ENCODE data around the gene KLF5.

The KLF5 gene

DNA sequence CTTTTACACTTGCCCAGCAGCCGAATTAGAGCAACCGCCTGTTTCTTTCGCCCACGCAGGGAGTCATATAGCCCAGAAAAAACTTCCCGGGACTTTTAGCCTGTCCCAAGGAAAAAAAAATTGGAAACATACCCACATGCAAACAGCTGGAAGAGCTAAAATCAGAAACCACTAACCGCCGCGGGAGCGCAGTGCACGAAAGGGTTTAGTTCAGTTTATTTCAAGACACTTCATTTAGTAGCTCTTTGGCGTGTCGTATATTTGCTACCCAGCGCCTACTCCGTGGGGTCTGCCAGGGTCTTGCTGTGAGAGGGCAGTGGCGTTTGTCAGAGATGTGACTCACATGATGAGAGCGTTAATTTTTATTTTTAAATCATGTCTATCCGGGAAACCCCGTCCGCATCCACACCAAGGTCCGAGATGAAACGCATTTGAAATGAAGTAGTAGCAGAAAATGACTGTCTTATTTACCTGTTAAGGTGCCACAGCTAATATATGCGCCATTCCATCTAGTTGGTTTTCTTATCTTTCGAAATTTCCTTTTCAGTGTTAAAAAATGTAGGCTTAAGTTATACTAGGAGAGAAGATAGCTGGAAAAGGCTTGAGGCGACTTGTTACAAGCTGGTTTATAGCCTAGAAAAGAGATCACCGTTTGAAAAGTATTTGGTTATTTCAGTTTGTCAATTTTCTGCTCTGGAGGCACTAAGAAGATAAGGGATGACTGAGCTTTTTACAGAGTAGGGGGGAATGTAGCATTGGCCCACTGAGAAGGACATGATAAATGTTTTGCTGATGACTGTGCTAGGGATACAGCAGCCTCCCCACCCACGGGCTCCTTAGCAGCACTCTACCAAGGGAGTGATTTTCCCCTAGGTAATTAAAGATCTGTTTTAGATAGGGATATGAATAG lies 1.7 kb downstream of the KLF5 start:
- TF ChIP-seq, protein P1, sequence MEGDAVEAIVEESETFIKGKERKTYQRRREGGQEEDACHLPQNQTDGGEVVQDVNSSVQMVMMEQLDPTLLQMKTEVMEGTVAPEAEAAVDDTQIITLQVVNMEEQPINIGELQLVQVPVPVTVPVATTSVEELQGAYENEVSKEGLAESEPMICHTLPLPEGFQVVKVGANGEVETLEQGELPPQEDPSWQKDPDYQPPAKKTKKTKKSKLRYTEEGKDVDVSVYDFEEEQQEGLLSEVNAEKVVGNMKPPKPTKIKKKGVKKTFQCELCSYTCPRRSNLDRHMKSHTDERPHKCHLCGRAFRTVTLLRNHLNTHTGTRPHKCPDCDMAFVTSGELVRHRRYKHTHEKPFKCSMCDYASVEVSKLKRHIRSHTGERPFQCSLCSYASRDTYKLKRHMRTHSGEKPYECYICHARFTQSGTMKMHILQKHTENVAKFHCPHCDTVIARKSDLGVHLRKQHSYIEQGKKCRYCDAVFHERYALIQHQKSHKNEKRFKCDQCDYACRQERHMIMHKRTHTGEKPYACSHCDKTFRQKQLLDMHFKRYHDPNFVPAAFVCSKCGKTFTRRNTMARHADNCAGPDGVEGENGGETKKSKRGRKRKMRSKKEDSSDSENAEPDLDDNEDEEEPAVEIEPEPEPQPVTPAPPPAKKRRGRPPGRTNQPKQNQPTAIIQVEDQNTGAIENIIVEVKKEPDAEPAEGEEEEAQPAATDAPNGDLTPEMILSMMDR (conservative IDR thresholded peaks at IDR 0.05): no peak
- H3K27ac ChIP-seq: peak overlapping the region; percentile 49; the same call in 1 of the 2 replicates

DNA sequence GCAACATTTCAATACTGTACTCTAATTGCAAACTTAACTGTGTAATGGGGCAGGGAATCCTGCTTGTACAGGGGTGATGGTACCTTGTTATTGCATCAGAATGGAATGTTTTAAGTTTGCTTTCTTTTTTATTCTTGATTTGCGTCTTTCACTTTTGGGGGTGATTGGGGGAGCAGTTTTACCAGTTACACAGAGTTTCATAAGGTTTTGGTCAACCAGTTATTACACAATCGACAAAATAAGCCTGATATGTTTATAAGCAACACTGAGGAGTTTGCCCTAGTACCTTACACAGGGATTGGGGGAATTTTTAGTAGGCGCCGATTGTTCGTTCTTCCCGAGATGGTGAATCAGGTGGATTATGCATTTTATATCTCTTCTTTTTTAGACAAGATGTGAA lies 2.7 kb downstream of the KLF5 start:
- H3K27ac ChIP-seq: no peak overlapping the region
- TF ChIP-seq, protein P1 (conservative IDR thresholded peaks at IDR 0.05): no peak

DNA sequence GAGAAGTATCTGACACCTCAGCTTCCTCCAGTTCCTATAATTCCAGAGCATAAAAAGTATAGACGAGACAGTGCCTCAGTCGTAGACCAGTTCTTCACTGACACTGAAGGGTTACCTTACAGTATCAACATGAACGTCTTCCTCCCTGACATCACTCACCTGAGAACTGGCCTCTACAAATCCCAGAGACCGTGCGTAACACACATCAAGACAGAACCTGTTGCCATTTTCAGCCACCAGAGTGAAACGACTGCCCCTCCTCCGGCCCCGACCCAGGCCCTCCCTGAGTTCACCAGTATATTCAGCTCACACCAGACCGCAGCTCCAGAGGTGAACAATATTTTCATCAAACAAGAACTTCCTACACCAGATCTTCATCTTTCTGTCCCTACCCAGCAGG lies 3.1 kb downstream of the KLF5 start:
- TF ChIP-seq, protein P1 (conservative IDR thresholded peaks at IDR 0.05): no peak
- H3K27ac ChIP-seq: no peak overlapping the region

DNA sequence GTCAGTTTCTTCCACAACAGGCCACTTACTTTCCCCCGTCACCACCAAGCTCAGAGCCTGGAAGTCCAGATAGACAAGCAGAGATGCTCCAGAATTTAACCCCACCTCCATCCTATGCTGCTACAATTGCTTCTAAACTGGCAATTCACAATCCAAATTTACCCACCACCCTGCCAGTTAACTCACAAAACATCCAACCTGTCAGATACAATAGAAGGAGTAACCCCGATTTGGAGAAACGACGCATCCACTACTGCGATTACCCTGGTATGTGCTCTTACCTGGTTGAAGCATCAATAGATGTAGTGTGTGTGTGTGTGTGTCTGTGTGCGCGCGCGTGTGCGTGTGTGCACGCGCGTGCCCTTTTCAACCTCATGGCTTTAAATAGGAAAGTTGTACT lies 3.7 kb downstream of the KLF5 start:
- H3K27ac ChIP-seq: no peak overlapping the region
- TF ChIP-seq, protein P1 (conservative IDR thresholded peaks at IDR 0.05): no peak

DNA sequence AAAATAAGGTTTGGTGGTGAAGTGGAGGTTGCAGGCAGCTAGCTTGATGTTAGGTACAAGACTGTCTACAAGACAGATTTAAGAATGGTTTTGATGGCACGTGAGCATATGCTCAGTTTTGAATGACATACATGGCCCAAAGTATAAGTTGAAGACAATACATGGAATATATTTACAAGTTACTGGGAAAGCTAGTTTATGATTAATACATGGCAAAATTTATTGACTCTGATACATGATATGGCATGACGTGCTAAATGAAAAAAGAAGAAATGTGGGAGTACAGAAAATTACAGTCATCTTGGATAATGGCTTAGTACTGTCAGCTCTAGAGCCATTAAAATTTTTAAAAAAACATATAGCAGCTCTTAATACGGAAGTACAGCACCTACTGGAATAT lies 4.4 kb downstream of the KLF5 start:
- no peak overlapping the region for H3K27ac ChIP-seq
- TF ChIP-seq, protein P1 (conservative IDR thresholded peaks at IDR 0.05): no peak

DNA sequence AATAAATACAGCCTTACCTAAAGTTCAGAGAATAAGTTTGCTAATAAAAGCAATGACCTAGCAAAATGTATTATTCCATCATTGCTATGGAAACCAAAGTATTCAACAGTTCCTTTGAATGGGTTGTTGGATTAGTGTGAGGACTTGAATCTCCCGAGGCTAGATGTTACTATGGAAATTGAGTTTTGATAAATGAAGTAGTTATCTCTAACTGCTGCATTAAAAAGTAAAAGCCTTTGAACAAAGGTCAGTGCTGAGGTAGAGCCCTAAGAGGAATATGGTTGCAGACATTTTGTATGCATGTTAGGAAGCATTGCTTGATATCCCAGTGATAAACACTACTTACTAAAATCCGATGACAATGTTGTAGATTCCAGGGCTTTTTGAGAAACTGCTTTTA lies 6.2 kb downstream of the KLF5 start:
- TF ChIP-seq, protein P1 (conservative IDR thresholded peaks at IDR 0.05): no peak
- H3K27ac ChIP-seq: no peak overlapping the region

DNA sequence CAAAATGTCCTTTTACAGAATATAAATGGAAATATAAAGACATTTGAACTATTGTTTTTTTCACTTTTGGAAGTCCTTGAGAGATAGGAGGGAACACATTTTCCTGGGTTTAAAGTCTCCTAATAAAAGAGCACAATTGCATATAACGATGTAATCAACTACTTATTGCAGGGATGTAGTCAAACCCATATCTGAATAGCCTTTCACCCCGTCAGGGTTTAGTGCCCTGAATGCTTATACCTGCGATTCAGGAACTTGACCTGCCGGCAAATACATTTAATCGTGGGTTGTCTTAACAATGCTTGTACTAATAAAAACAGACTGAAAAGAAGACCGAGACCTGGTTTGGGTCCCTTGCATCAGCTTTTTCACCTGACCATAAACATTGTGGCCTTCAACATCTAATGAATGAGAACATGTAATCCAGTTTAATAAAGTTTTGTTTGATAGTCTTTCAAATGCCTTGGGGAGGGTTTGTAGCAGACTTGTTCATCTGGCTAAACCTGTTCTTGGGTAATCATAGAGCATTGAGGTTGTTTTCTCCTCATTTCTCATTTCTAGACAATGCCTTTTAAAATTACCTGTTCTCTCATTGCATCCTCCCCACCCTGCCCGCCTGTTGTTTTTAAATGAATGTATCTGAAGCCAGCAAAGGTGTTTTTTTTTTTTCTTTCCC lies 7.0 kb downstream of the KLF5 start:
- TF ChIP-seq, protein P1 (conservative IDR thresholded peaks at IDR 0.05): no peak

More for the DNA sequence above, 7.0 kb downstream of the KLF5 start:
- H3K27ac ChIP-seq: no peak overlapping the region

Measured in VCaP (cell line).